ENCODE data around the gene RPLP1.

RPLP1 gene

GRCh38 chr15:69468241-69469121 lies 15.9 kb downstream of the RPLP1 start:
- Histone ChIP-seq H3K9me2 (ENCODE audit: low read depth, low read length) (no peaks in the 10 kb centered on the region), H3K79me2 (ENCODE audit: insufficient read depth, low read length) (no peaks in the 10 kb centered on the region), H3K4me3 (ENCODE audit: low read depth, low read length, poor library complexity, severe bottlenecking) (no peak overlapping the region), H3K4me1 (ENCODE audit: insufficient read depth, low read length, severe bottlenecking) (peaks cover 16% of the 10 kb centered on the region), H3K36me3 (ENCODE audit: insufficient read depth, low read length) (no peaks in the 10 kb centered on the region), H2AFZ (ENCODE audit: low read length) (no peak overlapping the region), H3K9me3 (ENCODE audit: low read length) (no peaks in the 10 kb centered on the region), H3F3A (ENCODE audit: insufficient read depth, low read length) (no peaks in the 10 kb centered on the region), H3K27me3 (ENCODE audit: insufficient read depth, low read length) (0 out of 2 replicates have a peak, but pooled peaks cover 8% of the 10 kb centered on the region), H3K9ac (ENCODE audit: low read length) (no peak overlapping the region), H4K20me1 (ENCODE audit: insufficient read depth, low read length) (no peaks in the 10 kb centered on the region), H3K27ac (ENCODE audit: low read depth, low read length, poor library complexity, severe bottlenecking) (no peak overlapping the region), H3K4me2 (ENCODE audit: low read length) (no peak overlapping the region)
- no peak for TF ChIP-seq EZH2 (IDR thresholded peaks at IDR 0.05; ENCODE audit: borderline replicate concordance, low read length)
- TF ChIP-seq CTCF (IDR thresholded peaks at IDR 0.05; ENCODE audit: low read length), result no peak

DNA sequence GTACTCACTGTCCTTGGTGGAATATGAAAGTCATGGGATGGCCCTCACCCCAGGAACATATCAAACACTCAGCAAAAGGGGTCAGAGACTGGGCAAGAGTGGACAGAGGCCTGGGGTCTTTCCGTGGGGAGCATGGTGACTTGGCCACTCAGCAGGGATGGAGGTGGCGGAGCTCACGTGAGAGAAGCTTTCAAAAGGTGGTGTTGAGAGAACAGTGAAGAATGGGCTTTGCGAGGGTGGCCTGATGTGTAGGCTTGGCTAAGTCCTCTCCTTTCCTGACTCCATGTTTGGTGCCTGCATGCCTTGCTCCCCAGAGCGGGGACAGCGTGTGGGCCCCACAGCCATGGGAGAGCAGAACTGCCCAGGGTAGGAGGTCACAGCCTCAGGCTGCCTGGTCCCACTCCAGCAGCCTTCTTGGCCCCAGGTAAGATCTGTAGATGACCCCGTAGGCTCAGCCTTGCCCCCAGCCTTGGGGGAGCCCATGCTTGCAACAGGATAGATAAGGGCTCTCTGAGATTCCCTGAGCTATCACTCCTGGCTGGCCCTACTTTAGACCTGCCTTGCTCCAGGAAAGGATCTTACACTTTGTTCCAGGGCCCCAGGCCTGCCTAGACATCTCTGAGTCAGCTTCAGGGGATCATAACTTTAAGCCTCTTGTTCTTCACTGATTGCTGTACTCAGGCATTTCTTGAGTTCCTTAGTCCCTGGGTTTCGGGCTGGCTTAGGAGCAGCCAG lies 17.0 kb downstream of the RPLP1 start:
- Histone ChIP-seq H3K4me3 (ENCODE audit: low read depth, low read length, poor library complexity, severe bottlenecking) (no peak overlapping the region), H4K20me1 (ENCODE audit: insufficient read depth, low read length) (no peaks in the 10 kb centered on the region), H3K79me2 (ENCODE audit: insufficient read depth, low read length) (no peaks in the 10 kb centered on the region), H3K9ac (ENCODE audit: low read length) (no peak overlapping the region), H3K36me3 (ENCODE audit: insufficient read depth, low read length) (no peaks in the 10 kb centered on the region), H3K9me2 (ENCODE audit: low read depth, low read length) (no peaks in the 10 kb centered on the region), H2AFZ (ENCODE audit: low read length) (no peak overlapping the region), H3K27me3 (ENCODE audit: insufficient read depth, low read length) (0 out of 2 replicates have a peak, but pooled peaks cover 8% of the 10 kb centered on the region), H3K9me3 (ENCODE audit: low read length) (no peaks in the 10 kb centered on the region), H3K4me1 (ENCODE audit: insufficient read depth, low read length, severe bottlenecking) (peaks cover 13% of the 10 kb centered on the region), H3K4me2 (ENCODE audit: low read length) (no peak overlapping the region), H3K27ac (ENCODE audit: low read depth, low read length, poor library complexity, severe bottlenecking) (no peak overlapping the region), H3F3A (ENCODE audit: insufficient read depth, low read length) (no peaks in the 10 kb centered on the region)
- no peak for TF ChIP-seq CTCF (IDR thresholded peaks at IDR 0.05; ENCODE audit: low read length)
- no peak for TF ChIP-seq EZH2 (IDR thresholded peaks at IDR 0.05; ENCODE audit: borderline replicate concordance, low read length)

DNA sequence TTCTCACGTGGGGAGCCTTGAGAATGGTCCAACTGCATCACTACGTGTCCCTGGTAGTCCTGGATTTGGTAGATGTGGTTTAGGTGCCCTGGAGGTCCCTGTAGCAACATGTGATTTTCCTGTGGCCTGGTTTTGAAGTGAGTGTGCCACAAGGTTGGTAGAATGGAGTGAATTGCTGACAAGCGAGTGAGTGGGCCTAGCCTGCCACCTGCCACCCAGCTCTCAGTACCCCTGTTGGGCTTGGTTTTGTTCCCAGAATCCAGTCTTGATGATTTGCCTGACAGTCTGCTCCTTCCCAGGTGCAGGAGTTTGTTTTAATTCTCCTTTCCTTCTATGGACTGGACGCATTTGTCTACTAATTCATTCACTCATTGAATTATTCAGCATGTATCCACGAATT lies 19.4 kb downstream of the RPLP1 start:
- H3K36me3 ChIP-seq (ENCODE audit: insufficient read depth, low read length), result no peaks in the 10 kb centered on the region
- H3K4me2 ChIP-seq (ENCODE audit: low read length), result no peak overlapping the region
- no peak overlapping the region for H3K4me3 ChIP-seq (ENCODE audit: low read depth, low read length, poor library complexity, severe bottlenecking)
- H3K9ac ChIP-seq (ENCODE audit: low read length), result no peak overlapping the region
- H4K20me1 ChIP-seq (ENCODE audit: insufficient read depth, low read length), result no peaks in the 10 kb centered on the region
- H3K9me3 ChIP-seq (ENCODE audit: low read length), result no peaks in the 10 kb centered on the region
- no peak for TF ChIP-seq CTCF (IDR thresholded peaks at IDR 0.05; ENCODE audit: low read length)
- no peaks in the 10 kb centered on the region for H3F3A ChIP-seq (ENCODE audit: insufficient read depth, low read length)
- no peak overlapping the region for H3K27ac ChIP-seq (ENCODE audit: low read depth, low read length, poor library complexity, severe bottlenecking)
- no peak overlapping the region for H2AFZ ChIP-seq (ENCODE audit: low read length)
- H3K4me1 ChIP-seq (ENCODE audit: insufficient read depth, low read length, severe bottlenecking), result peaks cover 13% of the 10 kb centered on the region
- H3K27me3 ChIP-seq (ENCODE audit: insufficient read depth, low read length), result no peaks in the 10 kb centered on the region; the same call in 1 of the 2 replicates
- no peaks in the 10 kb centered on the region for H3K9me2 ChIP-seq (ENCODE audit: low read depth, low read length)
- H3K79me2 ChIP-seq (ENCODE audit: insufficient read depth, low read length), result no peaks in the 10 kb centered on the region

Measured in OCI-LY1 (cell line).